IPS-18a (cell line): Measurements from ENCODE around the gene BOD1L2.

Source experiments
- H3K27ac ChIP-seq: one replicate; pipeline ENCODE4 v1.5.1; 2013; ENCODE audit warnings: low read length
- H3K27me3 ChIP-seq: one replicate; pipeline ENCODE4 v1.6.1; 2013; ENCODE audit warnings: mild to moderate bottlenecking, low read length; ENCODE audit not compliant: control insufficient read depth, insufficient read depth
- H3K36me3 ChIP-seq: one replicate; pipeline ENCODE4 v1.6.1; 2013; ENCODE audit warnings: low read depth, low read length; ENCODE audit not compliant: control insufficient read depth
- H3K4me1 ChIP-seq: one replicate; pipeline ENCODE4 v1.6.1; 2013; ENCODE audit warnings: low read depth, low read length; ENCODE audit not compliant: control insufficient read depth
- H3K4me3 ChIP-seq: one replicate; pipeline ENCODE4 v1.5.1; 2013; ENCODE audit warnings: low read length
- H3K9ac ChIP-seq: one replicate; pipeline ENCODE4 v1.6.1; 2013; ENCODE audit warnings: mild to moderate bottlenecking, low read length, moderate library complexity
- H3K9me3 ChIP-seq: one replicate; pipeline ENCODE4 v1.6.1; 2013; ENCODE audit warnings: low read depth, low read length; ENCODE audit not compliant: control insufficient read depth

BOD1L2 gene

GRCh38 chr18:57198073-57198472 is 51.2 kb downstream of the BOD1L2 start:
- no peaks in the 10 kb centered on the region for H3K27me3 ChIP-seq
- H3K4me3 ChIP-seq = no peak overlapping the region
- H3K9me3 ChIP-seq = no peaks in the 10 kb centered on the region
- no peaks in the 10 kb centered on the region for H3K36me3 ChIP-seq
- H3K4me1 ChIP-seq = no peaks in the 10 kb centered on the region
- H3K9ac ChIP-seq = no peak overlapping the region
- H3K27ac ChIP-seq = no peak overlapping the region
